AG09319 (cell line): Measurements from ENCODE around the gene TBC1D10B.

Source experiments
- DNase-seq: peaks from one replicate; pipeline ENCODE4 v3.0.0-alpha.2; 2010; ENCODE audit warnings: low read depth; ENCODE audit errors: extremely low read depth
- TF ChIP-seq, protein P1 (sequence below): IDR thresholded peaks from 2 replicates; pipeline ENCODE4 v1.5.1; 2011; ENCODE audit warnings: low read depth, mild to moderate bottlenecking, inconsistent platforms, low read length, moderate library complexity

Gene TBC1D10B

DNA sequence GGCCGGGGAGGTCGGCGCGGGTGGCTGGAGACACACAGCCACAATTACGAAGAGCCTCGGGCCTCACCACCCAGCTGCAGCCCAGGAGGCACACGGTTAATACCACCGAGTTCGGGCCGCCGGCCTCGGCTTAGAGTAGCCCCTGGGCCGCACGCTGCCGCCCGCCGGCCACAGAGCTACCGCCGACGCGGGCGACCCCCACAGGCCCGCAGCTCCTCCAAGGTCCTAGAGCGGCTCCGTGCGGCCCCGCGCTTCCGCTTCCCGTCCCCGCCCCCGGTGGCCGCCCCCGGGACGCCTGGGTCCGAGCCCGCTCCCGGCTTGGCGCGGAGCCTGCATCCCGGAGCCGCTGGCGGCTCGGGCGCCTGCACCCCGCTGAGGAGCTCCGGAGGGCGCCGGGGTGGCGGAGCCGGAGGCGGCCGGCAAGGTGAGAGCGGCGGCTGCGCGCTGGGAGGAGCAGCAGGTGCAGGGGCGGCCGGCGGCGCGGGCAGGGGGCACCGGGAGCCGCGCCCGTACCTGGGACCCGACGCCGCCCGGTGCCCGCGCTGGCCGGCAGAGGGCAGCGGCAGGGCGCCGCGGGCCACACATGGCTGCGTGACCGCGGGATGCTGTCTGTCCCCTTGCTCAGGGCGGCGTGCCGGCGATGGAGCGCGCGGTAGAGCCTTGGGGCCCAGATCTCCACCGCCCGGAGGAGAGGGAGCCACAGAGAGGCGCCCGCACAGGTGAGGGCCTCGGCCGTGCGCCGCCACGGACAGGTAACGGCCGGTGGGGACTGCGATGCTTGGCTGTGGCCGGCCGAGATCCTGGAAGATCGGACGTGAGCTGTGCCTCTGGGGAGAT lies 25.1 kb upstream of the TBC1D10B start, which contains the start of gene ZNF48:
Gene ZNF48, plus strand, starts transcription at position 266 of the 837 bp plus-strand sequence. Its CDS starts 375 bp downstream, at position 641.
- no peak for DNase-seq
- TF ChIP-seq, protein P1, sequence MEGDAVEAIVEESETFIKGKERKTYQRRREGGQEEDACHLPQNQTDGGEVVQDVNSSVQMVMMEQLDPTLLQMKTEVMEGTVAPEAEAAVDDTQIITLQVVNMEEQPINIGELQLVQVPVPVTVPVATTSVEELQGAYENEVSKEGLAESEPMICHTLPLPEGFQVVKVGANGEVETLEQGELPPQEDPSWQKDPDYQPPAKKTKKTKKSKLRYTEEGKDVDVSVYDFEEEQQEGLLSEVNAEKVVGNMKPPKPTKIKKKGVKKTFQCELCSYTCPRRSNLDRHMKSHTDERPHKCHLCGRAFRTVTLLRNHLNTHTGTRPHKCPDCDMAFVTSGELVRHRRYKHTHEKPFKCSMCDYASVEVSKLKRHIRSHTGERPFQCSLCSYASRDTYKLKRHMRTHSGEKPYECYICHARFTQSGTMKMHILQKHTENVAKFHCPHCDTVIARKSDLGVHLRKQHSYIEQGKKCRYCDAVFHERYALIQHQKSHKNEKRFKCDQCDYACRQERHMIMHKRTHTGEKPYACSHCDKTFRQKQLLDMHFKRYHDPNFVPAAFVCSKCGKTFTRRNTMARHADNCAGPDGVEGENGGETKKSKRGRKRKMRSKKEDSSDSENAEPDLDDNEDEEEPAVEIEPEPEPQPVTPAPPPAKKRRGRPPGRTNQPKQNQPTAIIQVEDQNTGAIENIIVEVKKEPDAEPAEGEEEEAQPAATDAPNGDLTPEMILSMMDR: peak; percentile 16

DNA sequence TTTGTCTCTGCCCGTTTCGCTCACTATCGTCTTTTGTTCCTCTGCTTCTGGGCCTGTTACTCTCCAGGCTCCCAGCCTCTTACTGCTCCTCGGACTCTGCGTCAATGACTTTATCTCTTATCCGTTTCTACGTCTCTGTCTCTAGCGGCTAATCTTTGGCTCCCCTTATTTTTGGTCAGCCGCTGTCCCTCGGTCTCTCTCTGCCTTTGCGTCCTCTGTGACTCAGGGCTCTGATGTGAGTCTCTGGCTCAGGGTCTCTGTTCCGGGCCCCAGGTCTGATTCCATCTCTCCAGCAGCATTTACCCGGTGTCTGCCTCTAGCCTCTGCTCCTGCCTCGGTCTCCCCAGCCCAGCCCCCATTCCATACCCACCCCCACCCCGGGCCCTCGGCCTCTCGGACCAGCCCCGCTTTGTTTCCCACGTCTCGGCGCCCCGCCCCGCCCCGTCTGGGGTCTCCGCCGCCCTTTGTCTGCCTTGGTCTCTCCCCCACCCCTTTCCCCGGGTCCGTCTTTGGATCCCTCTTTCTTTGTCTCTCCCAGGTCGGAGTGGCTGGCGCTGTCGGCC lies 24.4 kb upstream of the TBC1D10B start:
- no peak for DNase-seq
- TF ChIP-seq, protein P1: no peak

GRCh38 chr16:30383521-30383920 lies 13.2 kb upstream of the TBC1D10B start:
- DNase-seq: no peak
- TF ChIP-seq, protein P1: no peak

DNA sequence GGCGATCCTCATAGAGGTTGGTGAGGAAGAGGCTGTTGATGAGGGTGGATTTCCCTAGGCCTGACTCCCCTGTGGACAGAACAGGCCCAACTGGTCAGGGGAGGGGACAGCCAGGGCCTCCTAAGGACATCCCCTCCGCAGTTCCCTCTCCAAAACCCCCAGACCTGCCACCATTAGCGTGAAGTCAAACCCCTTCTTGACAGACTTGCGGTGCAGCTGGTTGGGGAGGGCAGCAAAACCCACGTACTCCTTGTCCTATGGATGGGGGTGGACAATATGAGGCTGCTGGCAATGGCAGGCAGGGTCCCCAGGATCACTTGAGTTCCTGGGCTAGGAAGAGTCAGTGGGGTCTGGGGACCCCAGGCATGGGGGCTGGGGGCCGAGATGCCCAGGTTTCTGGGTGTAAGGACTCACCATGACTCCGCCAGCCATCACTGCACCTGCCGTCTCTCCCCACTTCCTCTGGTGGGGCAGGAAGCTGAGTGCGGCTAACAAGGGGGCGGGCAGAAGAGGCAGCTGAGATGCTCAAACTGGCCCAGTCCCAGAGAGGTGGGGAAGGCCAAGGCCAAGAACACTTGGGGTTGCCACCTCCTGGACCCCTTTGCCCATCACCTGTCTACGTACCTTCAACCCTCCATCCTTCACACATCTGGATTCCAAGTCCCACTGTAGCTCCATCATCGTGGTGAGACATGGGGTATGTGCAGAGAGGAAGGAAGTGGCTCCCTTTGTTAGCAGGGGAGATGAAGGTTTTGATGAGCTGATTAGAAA lies 12.0 kb upstream of the TBC1D10B start, which contains the start of gene SEPTIN1:
Gene SEPTIN1, minus strand, starts transcription at position 451 of the 771 bp plus-strand sequence. Its CDS starts 19 bp downstream, at position 432.
- DNase-seq: no peak
- TF ChIP-seq, protein P1: no peak

DNA sequence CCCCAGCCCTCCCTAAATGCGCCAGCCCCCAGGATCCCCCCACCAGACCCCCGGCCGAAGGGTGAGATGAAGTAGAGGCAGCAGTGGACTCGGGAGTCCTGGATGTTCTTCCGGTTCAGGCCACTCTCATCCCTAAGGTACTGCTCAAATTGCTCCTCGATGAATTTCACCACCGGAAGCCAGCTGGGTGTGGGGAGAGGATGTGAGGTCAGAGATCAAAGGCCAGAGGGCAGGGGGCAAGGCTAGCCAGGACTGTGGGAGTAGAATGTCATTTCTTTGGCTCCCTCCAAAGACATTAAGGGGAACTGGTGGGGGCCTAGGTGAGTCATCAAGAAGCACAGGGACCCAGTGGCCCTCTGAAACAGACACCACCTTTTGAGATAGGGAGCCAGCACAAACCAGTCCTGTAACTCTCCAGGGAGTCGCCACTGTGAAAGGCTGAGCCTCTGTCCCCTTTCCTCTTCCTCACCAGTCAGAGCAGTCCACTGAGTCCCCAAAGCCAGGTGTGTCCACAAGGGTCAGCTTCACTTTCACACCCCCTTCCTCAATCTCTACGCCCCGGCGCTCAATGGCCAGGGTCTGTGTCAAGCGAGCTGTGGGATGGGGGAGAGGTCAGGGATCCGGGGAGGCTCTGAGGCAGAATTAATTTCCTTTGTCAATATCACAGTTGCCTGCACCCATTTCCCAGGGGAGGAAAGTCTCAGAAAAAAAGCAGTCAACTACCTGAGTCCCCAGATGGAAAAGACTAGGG lies 11.2 kb upstream of the TBC1D10B start:
- TF ChIP-seq, protein P1: no peak
- no peak for DNase-seq

GRCh38 chr16:30380803-30381208 lies 10.5 kb upstream of the TBC1D10B start:
- no peak for DNase-seq
- TF ChIP-seq, protein P1: no peak
